ENCODE data around the gene MAPK1IP1L. TPM values are rescaled to one million over a fixed set of nuclear protein-coding genes. Genes with fewer than 3 reads are reported as not detected.
"Not testable (repeated sequence)": the region's sequence is repeated elsewhere in the genome, so short reads cannot be mapped to it uniquely, and the experiment has no call there.

Gene MAPK1IP1L
- polyA plus RNA-seq, 1 donor = 66.6 TPM

- no peak for DNase-seq
Observed at GRCh38 chr14:55057919-55058318, 6.5 kb downstream of the MAPK1IP1L start.

- DNase-seq = no peak
Observed at GRCh38 chr14:55059333-55059732, 7.9 kb downstream of the MAPK1IP1L start.

GRCh38 chr14:55062517-55063351, 11.3 kb downstream of the MAPK1IP1L start:
- DNase-seq = no peak

GRCh38 chr14:55064896-55065295, 13.4 kb downstream of the MAPK1IP1L start:
- not testable (repeated sequence) for DNase-seq

GRCh38 chr14:55065411-55065810, 14.0 kb downstream of the MAPK1IP1L start:
- DNase-seq = no peak

- no peak for DNase-seq
Observed at GRCh38 chr14:55066223-55066622, 14.8 kb downstream of the MAPK1IP1L start.

- DNase-seq = no peak
Observed at GRCh38 chr14:55070981-55071411, 19.5 kb downstream of the MAPK1IP1L start.

GRCh38 chr14:55071870-55072640, 20.6 kb downstream of the MAPK1IP1L start:
- DNase-seq = no peak

- no peak for DNase-seq
Observed at GRCh38 chr14:55073856-55074255, 22.4 kb downstream of the MAPK1IP1L start.

GRCh38 chr14:55074662-55075061, 23.2 kb downstream of the MAPK1IP1L start:
- no peak for DNase-seq

GRCh38 chr14:55075628-55076175, 24.3 kb downstream of the MAPK1IP1L start:
- no peak for DNase-seq

GRCh38 chr14:55077170-55078151, 26.0 kb downstream of the MAPK1IP1L start:
- DNase-seq = no peak

- DNase-seq = not testable (repeated sequence)
Observed at GRCh38 chr14:55079961-55080360, 28.5 kb downstream of the MAPK1IP1L start.

- DNase-seq = no peak
Observed at GRCh38 chr14:55084401-55085059, 33.1 kb downstream of the MAPK1IP1L start.

- DNase-seq = no peak
Observed at GRCh38 chr14:55085060-55085660, 33.7 kb downstream of the MAPK1IP1L start.

GRCh38 chr14:55086938-55087337, 35.5 kb downstream of the MAPK1IP1L start:
- DNase-seq = no peak

GRCh38 chr14:55088356-55088755, 36.9 kb downstream of the MAPK1IP1L start:
- DNase-seq = no peak

- DNase-seq = peak; percentile 56
Observed at GRCh38 chr14:55092341-55092740, 40.9 kb downstream of the MAPK1IP1L start.

GRCh38 chr14:55094292-55095157, 43.1 kb downstream of the MAPK1IP1L start:
- no peak for DNase-seq

Data from hindlimb muscle (tissue), 1 donor.